Measurements from ENCODE around the gene WDFY4.

Gene WDFY4

GRCh38 chr10:48880016-48880705, 195.5 kb downstream of the WDFY4 start:
- no peak for DNase-seq (ENCODE audit: low read depth)

DNA sequence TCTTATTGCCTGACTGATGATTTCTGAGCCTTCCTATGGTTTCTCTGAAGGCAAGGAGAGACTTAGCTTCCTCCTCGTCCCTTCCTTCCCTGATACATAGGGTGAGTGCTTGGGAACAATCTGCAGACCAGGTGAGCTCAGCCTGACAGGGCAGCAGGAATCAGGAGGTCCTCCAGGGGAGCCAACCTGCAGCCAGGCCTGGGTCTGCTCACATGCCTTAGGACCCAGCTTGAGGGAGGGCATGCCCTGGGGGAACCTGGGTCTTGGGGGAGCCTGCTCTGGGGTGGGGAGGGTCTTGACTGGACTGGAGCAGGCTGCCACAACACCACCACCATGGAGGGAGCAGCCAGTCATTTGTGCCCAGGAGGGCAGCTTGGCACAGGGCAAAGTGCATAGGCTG, 197.3 kb downstream of the WDFY4 start:
- DNase-seq (ENCODE audit: low read depth): no peak

- DNase-seq (ENCODE audit: low read depth): no peak
Observed at GRCh38 chr10:48882881-48883280, 198.2 kb downstream of the WDFY4 start.

GRCh38 chr10:48883701-48884100, 199.0 kb downstream of the WDFY4 start:
- DNase-seq (ENCODE audit: low read depth): no peak

GRCh38 chr10:48884179-48885045, 199.7 kb downstream of the WDFY4 start:
- DNase-seq (ENCODE audit: low read depth): no peak

DNA sequence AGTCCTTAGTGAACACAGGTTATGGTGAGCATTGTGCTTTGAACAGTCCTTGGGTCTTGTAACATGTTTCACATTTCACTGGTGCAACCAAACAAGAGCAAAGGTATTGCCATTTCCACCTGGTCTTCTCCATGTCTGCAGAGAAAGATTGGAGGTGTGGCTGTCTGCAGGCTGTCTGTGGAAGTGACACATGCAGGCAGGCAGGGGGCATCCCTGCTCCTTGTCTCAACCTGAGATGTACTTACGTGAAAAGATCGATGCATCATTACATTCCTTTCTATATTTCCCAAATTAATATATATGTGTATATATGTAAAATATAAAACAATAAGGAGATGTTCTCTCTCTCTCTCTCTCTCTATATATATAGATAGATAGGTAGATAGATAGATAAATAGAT, 200.7 kb downstream of the WDFY4 start:
- no peak for DNase-seq (ENCODE audit: low read depth)

- DNase-seq (ENCODE audit: low read depth): no peak
Observed at GRCh38 chr10:48887982-48888381, 203.3 kb downstream of the WDFY4 start.

- no peak for DNase-seq (ENCODE audit: low read depth)
Observed at GRCh38 chr10:48890888-48891850, 206.5 kb downstream of the WDFY4 start.

GRCh38 chr10:48894911-48895802, 210.5 kb downstream of the WDFY4 start:
- no peak for DNase-seq (ENCODE audit: low read depth)

DNA sequence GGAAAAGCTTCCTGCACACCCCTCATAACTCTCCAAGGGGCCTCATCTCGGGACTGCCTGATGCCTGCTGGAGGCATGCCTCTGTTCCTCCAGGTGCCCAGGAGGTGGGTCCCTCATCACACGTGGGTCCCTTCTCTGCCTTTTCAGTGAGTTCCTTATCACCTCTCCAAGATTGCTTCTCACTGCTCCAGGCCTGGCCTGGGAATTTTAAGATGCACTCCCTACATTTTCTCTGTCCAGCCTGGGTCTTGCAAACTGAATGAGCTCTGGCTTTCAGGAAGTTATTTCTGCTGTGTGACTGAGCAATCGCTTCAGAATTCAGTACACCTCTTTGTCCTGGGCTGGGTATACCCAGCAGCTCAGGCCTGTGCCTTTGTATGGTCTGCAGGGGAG, 211.1 kb downstream of the WDFY4 start:
- DNase-seq (ENCODE audit: low read depth): no peak

DNA sequence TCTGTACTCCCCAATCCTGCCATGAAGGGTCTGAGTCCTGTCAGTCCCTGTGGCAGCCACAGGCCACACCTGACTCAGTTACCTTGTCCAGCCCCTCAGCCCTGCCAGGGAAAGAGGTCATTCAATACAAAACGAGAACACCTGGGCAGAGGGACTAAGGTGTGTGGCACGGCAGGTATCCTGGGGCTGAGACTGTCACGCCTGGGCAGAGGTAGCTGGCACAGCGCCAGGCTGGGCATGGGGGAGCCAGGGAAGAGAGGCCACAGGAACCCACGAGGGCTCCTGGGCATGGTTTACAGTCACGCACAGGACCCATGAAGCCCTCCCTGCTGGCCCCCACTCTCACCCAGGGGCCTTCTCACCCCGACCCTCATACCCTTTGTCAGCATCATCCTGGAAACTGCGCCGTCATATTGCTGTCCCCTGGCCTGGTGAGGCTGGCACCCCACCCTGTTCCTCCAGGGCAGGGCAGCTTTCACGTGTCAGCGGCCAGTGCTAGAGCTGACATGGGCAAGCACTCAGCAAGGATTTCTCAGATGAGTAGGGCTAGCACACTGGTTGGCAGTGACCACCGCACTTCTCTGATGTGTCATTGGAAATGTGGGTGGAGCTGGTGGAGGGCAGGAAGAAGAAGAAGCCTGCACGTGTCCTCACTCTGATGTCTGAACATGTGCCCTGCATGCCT, 212.2 kb downstream of the WDFY4 start:
- no peak for DNase-seq (ENCODE audit: low read depth)

DNA sequence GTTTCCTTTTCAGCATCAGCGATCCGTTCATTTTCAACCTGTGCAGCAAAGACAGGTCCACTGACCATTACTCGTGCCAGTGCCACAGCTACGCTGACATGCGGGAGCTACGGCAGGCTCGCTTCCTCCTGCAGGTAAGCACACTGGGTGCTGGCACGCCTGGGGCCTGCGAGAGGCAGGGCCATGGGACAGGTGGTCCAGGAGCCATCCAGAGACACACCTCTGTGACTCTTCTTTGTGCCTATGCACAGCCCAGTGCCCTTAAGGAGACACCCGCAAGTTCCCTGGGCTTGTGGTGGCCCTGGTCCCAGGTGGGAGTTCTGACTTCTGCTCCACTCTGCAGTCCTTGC, 212.7 kb downstream of the WDFY4 start:
- DNase-seq (ENCODE audit: low read depth): no peak

GRCh38 chr10:48898426-48898825, 213.8 kb downstream of the WDFY4 start:
- DNase-seq (ENCODE audit: low read depth): no peak

DNA sequence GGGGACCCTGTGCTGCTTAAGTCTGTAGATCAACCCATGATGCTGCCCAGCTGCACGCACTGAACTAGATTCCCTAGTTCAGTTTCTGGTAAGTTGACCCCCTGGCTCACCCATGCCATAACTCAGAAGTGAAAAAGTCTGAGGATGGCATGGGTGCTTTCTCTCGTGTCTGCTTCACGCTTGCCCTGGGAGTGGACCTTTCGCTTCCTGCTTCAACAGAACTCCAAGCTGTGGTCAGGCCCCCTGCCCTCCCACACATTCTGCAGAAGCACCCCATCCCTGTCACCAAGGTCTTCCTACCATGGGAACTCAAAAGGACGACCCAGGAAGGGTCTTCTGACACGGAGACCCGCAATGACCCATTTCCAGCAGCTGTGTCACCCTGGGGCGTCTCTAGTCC, 215.1 kb downstream of the WDFY4 start:
- no peak for DNase-seq (ENCODE audit: low read depth)

- no peak for DNase-seq (ENCODE audit: low read depth)
Observed at GRCh38 chr10:48900371-48900801, 215.7 kb downstream of the WDFY4 start.

DNA sequence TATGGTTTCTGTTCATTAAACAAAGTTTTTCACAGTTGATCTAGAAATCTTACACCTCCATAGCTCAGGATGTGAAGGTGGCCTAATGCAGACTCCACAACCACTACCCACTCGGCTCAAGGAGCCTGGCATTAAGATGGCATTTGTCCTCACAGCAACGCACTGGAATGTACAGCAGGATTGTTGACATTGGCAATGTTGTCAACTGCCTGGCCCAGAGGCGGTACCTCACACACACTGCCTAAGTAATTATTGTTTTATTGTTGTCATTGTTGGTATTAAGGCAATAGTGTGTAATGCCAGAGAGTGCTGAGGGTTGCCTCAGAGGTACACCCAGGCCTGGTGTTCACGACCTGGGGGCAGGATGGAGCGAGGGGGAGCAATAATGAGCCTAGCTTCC, 216.6 kb downstream of the WDFY4 start:
- DNase-seq (ENCODE audit: low read depth): no peak

DNA sequence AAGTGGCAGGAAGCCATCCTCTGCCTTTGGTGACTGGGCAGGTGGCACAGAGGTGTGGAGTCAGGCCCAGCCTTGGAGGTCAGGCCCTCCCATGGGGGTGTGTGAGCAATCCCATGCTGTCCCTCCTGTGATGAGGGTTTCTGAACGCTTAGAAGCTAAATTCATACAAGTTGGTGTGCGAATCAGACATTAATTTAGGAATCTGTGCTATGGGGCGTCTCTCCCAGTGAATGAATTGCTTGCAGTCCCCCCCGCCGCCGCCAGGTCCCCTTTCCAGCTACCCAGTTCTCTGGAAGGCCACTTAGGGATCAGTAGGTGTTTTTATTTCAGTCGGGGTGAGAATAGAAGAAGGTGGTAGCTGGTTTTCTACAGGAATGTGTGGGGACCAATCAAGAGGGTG, 217.4 kb downstream of the WDFY4 start:
- no peak for DNase-seq (ENCODE audit: low read depth)

- no peak for DNase-seq (ENCODE audit: low read depth)
Observed at GRCh38 chr10:48903151-48903550, 218.5 kb downstream of the WDFY4 start.

GRCh38 chr10:48904861-48905260, 220.2 kb downstream of the WDFY4 start:
- DNase-seq (ENCODE audit: low read depth): no peak

GRCh38 chr10:48905311-48905710, 220.6 kb downstream of the WDFY4 start:
- no peak for DNase-seq (ENCODE audit: low read depth)

- DNase-seq (ENCODE audit: low read depth): no peak
Observed at GRCh38 chr10:48906841-48907240, 222.2 kb downstream of the WDFY4 start.
